HepG2 (cell line): ENCODE measurements around the gene HELZ. TPM values are rescaled to one million over a fixed set of nuclear protein-coding genes. Genes with fewer than 3 reads are reported as not detected.
A peak's percentile ranks its signal among the peaks of the same experiment; 100 is the strongest.

Experiments used
- ADNP ChIP-seq: sonication (generic); formaldehyde crosslinking; IDR thresholded peaks from 2 replicates; pipeline ENCODE4 v1.4.0; 2020; ENCODE audit warnings: missing genetic modification reagents
- ATRX ChIP-seq: sonication (generic); formaldehyde crosslinking; IDR thresholded peaks from 2 replicates; pipeline ENCODE4 v1.4.0; 2020; ENCODE audit warnings: missing genetic modification reagents, borderline replicate concordance
- CCDC6 ChIP-seq: sonication (generic); formaldehyde crosslinking; IDR thresholded peaks from 2 replicates; pipeline ENCODE4 v1.8.1; 2022; ENCODE audit warnings: mild to moderate bottlenecking, missing genetic modification reagents, moderate library complexity
- CREB3 ChIP-seq: sonication (generic); formaldehyde crosslinking; IDR thresholded peaks from 2 replicates; pipeline ENCODE4 v1.5.0; 2020; ENCODE audit warnings: missing genetic modification reagents
- DNMT3B ChIP-seq: conservative IDR thresholded peaks from 2 replicates; pipeline ENCODE4 v1.6.1; 2016; ENCODE audit warnings: missing biosample characterization, control low read depth
- FOSL1 ChIP-seq: sonication (generic); formaldehyde crosslinking; IDR thresholded peaks from 2 replicates; pipeline ENCODE4 v1.9.0; 2021; ENCODE audit warnings: missing genetic modification reagents, borderline replicate concordance
- FOXK1 ChIP-seq: sonication (generic); formaldehyde crosslinking; IDR thresholded peaks from 2 replicates; pipeline ENCODE4 v1.4.0; 2020; ENCODE audit warnings: low read depth, missing genetic modification reagents, borderline replicate concordance
- GFI1 ChIP-seq: sonication (generic); formaldehyde crosslinking; IDR thresholded peaks from 2 replicates; pipeline ENCODE4 v1.5.0; 2020; ENCODE audit warnings: missing genetic modification reagents, mild to moderate bottlenecking, borderline replicate concordance
- HNF1B ChIP-seq: sonication (generic); formaldehyde crosslinking; IDR thresholded peaks from 2 replicates; pipeline ENCODE4 v1.5.1; 2020; ENCODE audit warnings: mild to moderate bottlenecking, moderate library complexity, missing genetic modification reagents
- IRF2 ChIP-seq: IDR thresholded peaks from 2 replicates; pipeline ENCODE4 v1.6.1; 2018; ENCODE audit warnings: missing genetic modification reagents, missing compliant biosample characterization
- MBD4 ChIP-seq: IDR thresholded peaks from 2 replicates; pipeline ENCODE4 v1.6.1; 2012; ENCODE audit warnings: low read length, inconsistent platforms, borderline replicate concordance
- NR0B2 ChIP-seq: sonication (generic); formaldehyde crosslinking; IDR thresholded peaks from 2 replicates; pipeline ENCODE4 v1.4.0; 2020; ENCODE audit warnings: mild to moderate bottlenecking, missing genetic modification reagents
- ONECUT2 ChIP-seq: sonication (generic); formaldehyde crosslinking; IDR thresholded peaks from 2 replicates; pipeline ENCODE4 v1.4.0; 2020; ENCODE audit warnings: missing genetic modification reagents
- RBM22 ChIP-seq: fragments of 200-400 bp; formaldehyde crosslinking; optimal IDR thresholded peaks from 2 replicates; pipeline ENCODE3; 2017; ENCODE audit warnings: mild to moderate bottlenecking, low read length, moderate library complexity
- RFX1 ChIP-seq: fragments of 450-650 bp; IDR thresholded peaks from 2 replicates; pipeline ENCODE4 v1.6.1; 2017
- SMARCE1 ChIP-seq: fragments of 450-650 bp; IDR thresholded peaks from 2 replicates; pipeline ENCODE4 v1.6.1; 2017; ENCODE audit warnings: borderline replicate concordance
- SPEN ChIP-seq: sonication (generic); formaldehyde crosslinking; IDR thresholded peaks from 2 replicates; pipeline ENCODE4 v1.5.1; 2020; ENCODE audit warnings: low read depth, mild to moderate bottlenecking, missing genetic modification reagents
- SUZ12 ChIP-seq: fragments of 150-350 bp; IDR thresholded peaks from 2 replicates; pipeline ENCODE4 v1.6.1; 2014; ENCODE audit warnings: low read depth, low read length
- TGIF2 ChIP-seq: IDR thresholded peaks from 2 replicates; pipeline ENCODE4 v1.6.1; 2016; ENCODE audit warnings: control low read depth, missing compliant biosample characterization
- THRA ChIP-seq: sonication (generic); formaldehyde crosslinking; IDR thresholded peaks from 2 replicates; pipeline ENCODE4 v1.4.0; 2020; ENCODE audit warnings: missing genetic modification reagents, borderline replicate concordance
- WIZ ChIP-seq: sonication (generic); formaldehyde crosslinking; IDR thresholded peaks from 2 replicates; pipeline ENCODE4 v1.5.1; 2020; ENCODE audit warnings: mild to moderate bottlenecking, missing genetic modification reagents
- ZC3H4 ChIP-seq: sonication (generic); formaldehyde crosslinking; IDR thresholded peaks from 2 replicates; pipeline ENCODE4 v1.4.0; 2020; ENCODE audit warnings: missing genetic modification reagents, borderline replicate concordance
- ZNF160 ChIP-seq: sonication (generic); formaldehyde crosslinking; IDR thresholded peaks from 2 replicates; pipeline ENCODE4 v1.8.0; 2022; ENCODE audit warnings: mild to moderate bottlenecking, inconsistent platforms, missing genetic modification reagents
- ZNF207 ChIP-seq: fragments of 450-650 bp; IDR thresholded peaks from 2 replicates; pipeline ENCODE4 v1.6.1; 2016; ENCODE audit warnings: antibody characterized with exemption, borderline replicate concordance
- ZNF383 ChIP-seq: sonication (generic); formaldehyde crosslinking; IDR thresholded peaks from 2 replicates; pipeline ENCODE4 v1.4.0; 2020; ENCODE audit warnings: missing genetic modification reagents, mild to moderate bottlenecking, borderline replicate concordance
- ZNF674 ChIP-seq: sonication (generic); formaldehyde crosslinking; IDR thresholded peaks from 2 replicates; pipeline ENCODE4 v1.5.0; 2020; ENCODE audit warnings: low read depth, mild to moderate bottlenecking, missing genetic modification reagents
- ZNF720 ChIP-seq: sonication (generic); formaldehyde crosslinking; IDR thresholded peaks from 2 replicates; pipeline ENCODE4 v1.4.0; 2020; ENCODE audit warnings: missing genetic modification reagents
- ZNF773 ChIP-seq: sonication (generic); formaldehyde crosslinking; IDR thresholded peaks from 2 replicates; pipeline ENCODE4 v1.4.0; 2020; ENCODE audit warnings: missing genetic modification reagents, borderline replicate concordance
- polyA plus RNA-seq, 8 experiments: library from polyadenylated mRNA; depleted of rRNA in 3 of 8; stranded (reverse) in 7 of 8; unstranded in 1 of 8; fragments of >200 nt; fragmentation: Illumina TruSeq in 4 of 8; extraction: Trizol in 4 of 8; gene quantifications; 2 replicates each; pipeline versions ENCODE4 v1.2.1 to v1.2.3, GENCODE V29; 2011 to 2016; ENCODE audit warnings: low read depth in 4 of 8, missing spikeins in 1 of 8, mixed read lengths in 1 of 8; ENCODE audit not compliant: insufficient read depth in 1 of 8
- total RNA-seq, 5 experiments: library from RNA; depleted of rRNA; stranded (reverse); fragments of >200 nt; fragmentation: Illumina TruSeq; extraction: Trizol; gene quantifications; 2 replicates each; pipeline ENCODE4 v1.2.3, GENCODE V29; 2016; ENCODE audit warnings: low read depth in 1 of 5

The HELZ gene
- total and polyA plus RNA-seq, 2 of the 13 experiments (the other 11 are each of a cell fraction or from before 2014, with no cell fraction given) = 35.3 to 52.4 TPM

- TF ChIP-seq CREB3 (CRISPR knock-in tag) (no peak), ADNP (CRISPR knock-in tag) (no peak), ONECUT2 (CRISPR knock-in tag) (no peak), ZC3H4 (CRISPR knock-in tag) (0 out of 2 replicates have a peak, but pooled peaks have one; percentile 20), GFI1 (CRISPR knock-in tag) (peak; percentile 83; the same call in 1 of the 2 replicates), MBD4 (0 out of 2 replicates have a peak, but pooled peaks have one; percentile 18), CCDC6 (no peak), ZNF720 (0 out of 2 replicates have a peak, but pooled peaks have one; percentile 30), ZNF160 (0 out of 2 replicates have a peak, but pooled peaks have one; percentile 12), NR0B2 (no peak), RFX1 (no peak), RBM22 (peak; percentile 45), IRF2 (CRISPR knock-in tag) (peak; percentile 58), TGIF2 (CRISPR knock-in tag) (peak; percentile 69), SUZ12 (no peak), ZNF383 (CRISPR knock-in tag) (no peak; the same call in 1 of the 2 replicates), HNF1B (peak; percentile 90), THRA (CRISPR knock-in tag) (peak; percentile 65), ZNF207 (no peak), WIZ (CRISPR knock-in tag) (peak; percentile 72; the same call in 1 of the 2 replicates), FOXK1 (CRISPR knock-in tag) (peak; percentile 72; the same call in 1 of the 2 replicates), ATRX (CRISPR knock-in tag) (no peak), ZNF773 (CRISPR knock-in tag) (peak; percentile 66; the same call in 1 of the 2 replicates), FOSL1 (CRISPR knock-in tag) (peak; percentile 54; the same call in 1 of the 2 replicates), SMARCE1 (no peak), DNMT3B (CRISPR knock-in tag) (no peak), ZNF674 (CRISPR knock-in tag) (no peak), SPEN (CRISPR knock-in tag) (peak; percentile 73)
These were observed 1.8 kb upstream of the HELZ start (continued) for GRCh38 chr17:67246653-67247415.
